Left ventricle myocardium inferior (tissue), 1 donor: Measurements from ENCODE around the gene CDR2L. TPM values are rescaled to one million over a fixed set of nuclear protein-coding genes. Genes with fewer than 3 reads are reported as not detected.
A peak's percentile ranks its signal among the peaks of the same experiment; 100 is the strongest.
"Not testable (repeated sequence)": the region's sequence is repeated elsewhere in the genome, so short reads cannot be mapped to it uniquely, and the experiment has no call there.

ENCODE experiments used
- DNase-seq: peaks from one replicate; pipeline ENCODE4 v3.0.0-alpha.2; 2020
- H3K27ac ChIP-seq: fragments of 200-600 bp; replicated peaks from 2 replicates; pipeline ENCODE4 v1.8.0; 2021
- H3K27me3 ChIP-seq: fragments of 200-600 bp; 2 replicates; pipeline ENCODE4 v1.8.0; 2021; ENCODE audit warnings: low read depth
- H3K36me3 ChIP-seq: fragments of 200-600 bp; 2 replicates; pipeline ENCODE4 v1.8.0; 2021
- H3K4me1 ChIP-seq: fragments of 200-600 bp; 2 replicates; pipeline ENCODE4 v1.8.0; 2021
- H3K4me3 ChIP-seq: fragments of 200-600 bp; 2 replicates; pipeline ENCODE4 v1.8.0; 2021; ENCODE audit warnings: mild to moderate bottlenecking, moderate library complexity
- H3K9me3 ChIP-seq: fragments of 200-600 bp; replicated peaks from 2 replicates; pipeline ENCODE4 v1.8.0; 2021
- CTCF ChIP-seq: fragments of 200-600 bp; IDR thresholded peaks from 2 replicates; pipeline ENCODE4 v1.8.0; 2021; ENCODE audit warnings: antibody characterized with exemption, mild to moderate bottlenecking, borderline replicate concordance
- intact Hi-C: fragments of 100-400 bp; cut with micrococcal nuclease; formaldehyde crosslinking; loops from one replicate; pipeline ENCODE4 v1.11.0; 2022
- total RNA-seq: library from RNA; stranded (reverse); fragmentation: NEBNext Ultra II Directional; extraction: Animal tissue kit (Norgen Biotek cat#: 25700); gene quantifications from one replicate; pipeline ENCODE4 v1.2.1, GENCODE V29; 2021
- donor health status: DM: no; HTN: yes; CAD: no; lungs with severe emphysema.

Gene CDR2L
- total RNA-seq, 1 donor from 2014 or later = 17.4 TPM

GRCh38 chr17:74981318-74981978 lies 6.0 kb upstream of the CDR2L start:
- H3K27ac ChIP-seq = peak overlapping the region; percentile 93
- no peak for TF ChIP-seq CTCF
- no peak for DNase-seq
- intact Hi-C loops = no loop called here
- no peaks in the 10 kb centered on the region for H3K27me3 ChIP-seq
- H3K4me3 ChIP-seq = peak overlapping the region; percentile 79
- peaks cover 23% of the 10 kb centered on the region for H3K4me1 ChIP-seq
- no peaks in the 10 kb centered on the region for H3K36me3 ChIP-seq
- H3K9me3 ChIP-seq = no peaks in the 10 kb centered on the region

- peak; percentile 38 for TF ChIP-seq CTCF
- Histone ChIP-seq H3K27ac (peak overlapping the region; percentile 93), H3K36me3 (no peaks in the 10 kb centered on the region), H3K4me1 (peaks cover 28% of the 10 kb centered on the region), H3K9me3 (no peaks in the 10 kb centered on the region), H3K4me3 (peak overlapping the region; percentile 79), H3K27me3 (no peaks in the 10 kb centered on the region)
- peak; percentile 74 for DNase-seq
- intact Hi-C loops = no loop called here
These were observed 5.3 kb upstream of the CDR2L start for GRCh38 chr17:74981979-74982662.

GRCh38 chr17:74982663-74983313 lies 4.6 kb upstream of the CDR2L start:
- H3K9me3 ChIP-seq, DNase-seq, H3K36me3 ChIP-seq, intact Hi-C loops, H3K27me3 ChIP-seq: not testable (repeated sequence)
- Histone ChIP-seq H3K4me1 (peaks cover 33% of the 10 kb centered on the region), H3K27ac (peak overlapping the region; percentile 93), H3K4me3 (peak overlapping the region; percentile 79)

GRCh38 chr17:74986206-74986576 lies 1.2 kb upstream of the CDR2L start:
- no peaks in the 10 kb centered on the region for H3K27me3 ChIP-seq
- intact Hi-C loops = no loop called here
- no peak overlapping the region for H3K27ac ChIP-seq
- H3K36me3 ChIP-seq = no peaks in the 10 kb centered on the region
- no peaks in the 10 kb centered on the region for H3K9me3 ChIP-seq
- TF ChIP-seq CTCF = no peak
- peaks cover 60% of the 10 kb centered on the region for H3K4me1 ChIP-seq
- H3K4me3 ChIP-seq = no peak overlapping the region
- DNase-seq = no peak

GRCh38 chr17:74987909-74988711 lies 678 bp downstream of the CDR2L start:
- H3K27me3 ChIP-seq = no peaks in the 10 kb centered on the region
- H3K4me3 ChIP-seq = peak overlapping the region; percentile 80
- intact Hi-C loops = no loop called here
- H3K9me3 ChIP-seq = no peaks in the 10 kb centered on the region
- peak; percentile 90 for DNase-seq
- peaks cover 55% of the 10 kb centered on the region for H3K4me1 ChIP-seq
- H3K27ac ChIP-seq = peak overlapping the region; percentile 97
- no peaks in the 10 kb centered on the region for H3K36me3 ChIP-seq
- peak; percentile 60 for TF ChIP-seq CTCF
